Stimulated activated CD4-positive, alpha-beta T cell treated with anti-CD3 and anti-CD28 coated beads, Interleukin-1b, Interleukin-23, amount 100 ng/mL, for 24 hours (primary cell): ENCODE data around the gene WRAP53.
A peak's percentile ranks its signal among the peaks of the same experiment; 100 is the strongest.

Experiments
- DNase-seq, 4 experiments: peaks; one replicate each; pipeline ENCODE4 v3.0.0-alpha.2; 2020; ENCODE audit warnings: low read depth in 4 of 4, low spot score in 1 of 4

WRAP53 gene

GRCh38 chr17:7707858-7708750, 19.8 kb downstream of the WRAP53 start:
- DNase-seq: no peak

DNA sequence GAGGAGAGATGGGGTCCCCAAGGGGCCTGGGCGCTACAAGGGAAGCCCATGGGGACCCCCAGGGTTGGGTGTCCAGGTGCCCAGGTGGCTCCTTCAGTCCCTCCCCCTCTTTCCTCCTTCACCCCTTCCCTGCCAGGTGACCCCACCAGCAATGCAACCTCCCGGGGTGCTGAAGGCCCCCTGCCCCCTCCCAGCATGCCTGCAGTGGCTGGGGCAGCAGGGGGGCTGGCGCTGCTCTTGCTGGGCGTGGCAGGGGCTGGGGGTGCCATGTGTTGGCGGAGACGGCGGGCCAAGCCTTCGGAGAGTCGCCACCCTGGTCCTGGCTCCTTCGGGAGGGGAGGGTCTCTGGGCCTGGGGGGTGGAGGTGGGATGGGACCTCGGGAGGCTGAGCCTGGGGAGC, 20.8 kb downstream of the WRAP53 start:
- no peak for DNase-seq

- DNase-seq: no peak
These were observed 22.0 kb downstream of the WRAP53 start for GRCh38 chr17:7710301-7710700.

DNA sequence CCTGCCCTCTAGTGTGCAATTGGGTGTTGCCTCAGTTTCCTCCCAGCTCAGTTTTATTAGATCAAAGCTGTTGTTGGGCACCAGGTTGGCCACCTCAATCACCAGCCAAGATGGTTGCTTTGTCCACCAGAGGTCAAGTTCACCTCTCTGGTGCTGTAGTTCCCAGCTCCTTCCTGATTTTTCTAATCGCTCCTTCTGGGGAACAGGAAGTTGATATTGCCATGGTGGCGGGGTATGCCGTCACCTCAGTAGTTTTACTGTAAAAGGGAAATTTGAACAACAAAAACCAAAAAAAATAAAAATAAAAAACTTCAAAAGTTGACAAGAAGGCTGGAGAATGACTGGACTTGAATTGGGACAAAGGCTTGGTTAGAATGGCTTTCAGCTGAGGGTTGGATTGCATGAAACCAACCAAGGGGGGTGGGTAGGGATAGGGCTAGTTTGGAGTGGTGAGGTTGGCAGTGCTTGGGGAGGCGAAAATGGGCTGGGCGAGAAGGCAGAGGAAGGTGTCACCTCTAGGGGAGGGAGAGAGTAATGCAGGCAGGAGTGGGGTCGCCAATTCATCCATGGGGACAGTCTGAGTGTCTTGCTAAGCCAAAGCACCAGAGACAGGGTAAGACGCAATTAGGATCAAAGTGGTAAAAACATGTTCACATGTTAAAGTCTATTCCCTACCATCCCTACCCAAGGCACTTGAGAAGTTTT, 22.9 kb downstream of the WRAP53 start:
- DNase-seq: no peak

DNA sequence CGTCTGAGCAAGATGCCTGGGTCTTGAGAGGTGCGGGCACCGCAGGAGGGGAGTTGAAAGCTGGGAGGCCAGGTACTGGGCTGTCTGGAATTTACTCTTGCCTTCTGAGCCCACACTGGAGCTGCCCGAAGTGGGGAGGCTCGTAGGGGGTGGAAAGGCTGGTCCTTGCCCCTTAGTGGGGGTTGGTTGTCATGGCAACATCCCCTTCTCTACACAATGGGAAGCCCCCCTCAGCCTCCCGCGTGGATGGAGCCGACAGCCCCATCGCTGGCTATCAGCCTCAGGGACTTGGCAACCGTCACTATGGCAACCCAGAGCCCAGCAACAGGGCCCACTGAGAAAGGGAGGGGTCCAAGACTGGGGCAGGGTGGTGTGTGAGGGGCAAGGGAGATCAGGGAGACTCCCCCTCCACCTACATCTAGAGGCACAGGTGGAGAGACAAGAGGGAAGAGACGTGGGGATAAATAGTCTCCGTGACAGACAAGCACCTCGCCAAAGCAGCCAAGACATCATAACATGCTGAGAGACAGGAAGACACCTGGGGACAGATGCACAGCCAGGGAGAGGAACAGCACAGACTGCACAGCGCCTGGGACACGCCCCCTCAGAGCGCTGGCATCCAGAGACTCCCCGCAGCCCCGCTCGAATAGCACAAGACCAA, 24.0 kb downstream of the WRAP53 start:
- no peak for DNase-seq

- no peak for DNase-seq
These were observed 25.5 kb downstream of the WRAP53 start for GRCh38 chr17:7713782-7714181.

GRCh38 chr17:7714721-7715594, 26.7 kb downstream of the WRAP53 start:
- no peak for DNase-seq

DNA sequence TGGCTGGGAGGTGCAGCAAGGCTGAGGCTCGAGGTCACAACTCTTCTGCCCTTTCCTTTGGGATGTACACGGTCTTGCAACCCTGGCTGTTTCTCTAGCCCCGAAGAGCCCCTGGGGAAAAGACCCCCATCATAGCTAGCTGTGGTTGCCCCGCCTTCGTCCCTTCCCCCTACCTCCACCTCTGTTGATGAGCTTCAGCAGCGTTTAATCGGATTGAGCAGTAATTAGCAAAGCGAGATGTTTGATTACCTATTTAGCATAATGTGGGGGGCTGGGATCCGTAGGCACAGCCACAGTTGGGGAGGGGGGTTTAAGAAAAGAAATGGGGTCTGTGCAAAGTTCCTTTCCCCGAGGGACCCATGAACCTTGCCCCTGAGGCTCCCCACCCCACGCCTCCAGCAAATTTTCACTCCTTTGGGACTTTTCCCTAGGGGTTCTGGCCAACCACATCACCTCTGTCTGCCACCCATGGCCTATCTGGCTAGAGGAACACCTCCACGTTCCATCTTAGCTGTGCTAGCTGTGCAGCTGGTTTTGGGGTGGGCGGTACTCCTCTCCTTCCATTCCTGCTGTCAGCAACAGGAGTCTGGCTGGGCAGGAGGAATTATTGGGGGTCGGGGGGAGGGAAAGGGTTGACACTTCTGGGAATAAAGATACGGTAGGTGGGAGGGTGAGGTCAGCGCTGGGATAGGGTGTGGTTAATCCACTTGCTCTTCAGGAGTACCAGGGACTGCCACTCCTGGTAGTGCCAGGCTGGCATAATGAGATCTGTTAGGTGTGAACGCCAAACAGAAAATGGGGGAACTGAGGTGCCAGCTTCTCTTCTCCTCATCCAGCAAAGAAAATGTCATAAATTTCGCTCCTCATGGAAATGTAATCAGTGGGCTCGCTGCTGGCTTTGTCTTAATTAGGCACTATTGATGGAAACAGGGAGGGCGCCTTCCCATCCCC, 27.9 kb downstream of the WRAP53 start:
- no peak for DNase-seq

DNA sequence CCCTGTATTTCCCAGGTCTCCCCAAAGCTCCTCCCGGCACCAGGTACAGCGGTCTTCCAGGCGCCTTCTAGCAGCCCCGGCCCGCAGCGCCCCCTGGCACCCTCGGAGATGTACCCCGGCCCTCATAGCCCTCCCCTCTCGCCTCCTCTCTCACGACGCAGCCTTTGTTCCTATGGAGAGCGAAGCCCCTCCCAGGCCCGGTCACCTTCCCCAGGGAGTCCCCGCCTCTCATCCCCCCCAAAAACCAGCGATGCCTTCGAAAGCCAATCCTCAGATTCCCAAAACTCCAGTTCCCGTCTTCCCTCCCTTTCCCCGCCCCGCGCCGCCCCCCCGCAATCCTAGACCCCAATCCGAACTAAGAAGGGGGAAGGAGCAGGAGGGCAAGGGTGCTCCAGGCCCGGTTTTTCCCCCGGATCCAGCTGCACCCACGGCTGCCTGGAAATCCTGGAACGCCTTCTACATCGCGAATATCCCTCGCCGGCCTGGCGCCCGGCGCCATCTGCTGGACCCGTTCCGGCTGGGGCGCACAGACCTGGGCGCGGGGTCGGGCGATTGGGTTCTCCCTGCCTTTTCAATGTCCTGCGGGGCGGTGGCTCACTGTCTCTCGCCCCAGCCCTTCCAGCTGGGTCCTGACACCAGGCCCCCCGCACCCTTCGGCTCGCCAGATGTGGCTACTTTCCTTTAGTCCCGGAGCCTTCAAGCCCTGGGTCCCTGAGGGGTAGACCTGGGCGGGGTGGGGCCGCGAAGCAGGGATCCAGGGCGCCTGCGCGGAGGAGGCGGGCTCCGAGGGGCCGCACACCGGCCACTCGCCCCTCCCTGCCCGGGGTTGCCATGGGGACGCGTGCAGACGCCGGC, 28.9 kb downstream of the WRAP53 start, which contains the start of gene DNAH2:
Gene DNAH2 (plus strand): TSS at position 844 of the 855 bp plus-strand sequence. CDS start 1,991 bp downstream, outside the sequence.
- DNase-seq: peak in 2 of 4 experiments; percentile 35 to 41

DNA sequence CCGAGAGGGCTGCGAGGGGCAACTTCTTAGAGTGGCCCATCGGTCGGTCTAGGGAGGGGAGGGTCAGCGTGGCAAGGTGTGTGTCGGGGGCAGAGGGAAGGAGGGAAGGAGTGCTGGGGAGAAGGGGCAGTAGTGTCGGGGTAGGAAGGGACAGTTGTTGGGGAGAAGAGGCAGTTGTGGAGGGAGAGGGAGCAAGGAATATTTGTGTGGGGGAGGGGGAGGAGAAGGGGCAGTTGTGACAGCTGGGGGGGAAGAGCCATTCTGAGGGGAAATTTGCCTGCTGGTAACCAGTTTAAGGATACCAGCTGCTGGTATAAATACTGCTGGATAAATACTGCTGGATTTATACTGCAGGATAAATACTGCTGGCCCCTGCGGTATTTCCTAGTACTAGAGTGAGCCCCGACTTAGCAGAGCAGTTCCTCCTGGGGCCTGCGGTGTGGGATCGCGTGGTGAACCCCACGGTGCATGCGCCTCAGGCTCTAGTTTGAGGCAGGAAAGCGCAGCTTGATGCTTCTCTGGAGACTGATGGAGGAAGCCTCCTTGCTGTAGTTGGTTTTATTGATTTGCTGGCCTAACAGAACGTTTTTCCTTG, 29.6 kb downstream of the WRAP53 start:
- DNase-seq: no peak

DNA sequence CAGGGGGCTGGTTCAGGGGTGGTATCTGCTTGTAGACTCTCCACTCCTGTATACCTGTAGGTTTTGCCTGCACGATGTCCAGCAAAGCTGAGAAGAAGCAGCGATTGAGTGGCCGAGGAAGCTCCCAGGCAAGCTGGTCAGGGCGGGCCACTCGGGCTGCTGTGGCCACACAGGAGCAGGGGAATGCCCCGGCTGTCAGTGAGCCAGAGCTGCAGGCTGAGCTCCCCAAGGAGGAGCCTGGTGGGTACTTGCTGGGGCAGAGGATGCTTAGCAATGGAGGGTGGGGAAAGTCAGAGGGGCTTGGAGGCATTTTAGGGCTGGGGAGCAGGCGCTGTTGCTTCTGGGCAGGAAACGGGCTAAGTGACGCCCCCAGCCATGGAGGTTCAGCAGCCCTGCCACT, 31.4 kb downstream of the WRAP53 start:
- no peak for DNase-seq

GRCh38 chr17:7720125-7720524, 31.8 kb downstream of the WRAP53 start:
- DNase-seq: no peak

GRCh38 chr17:7721612-7722011, 33.3 kb downstream of the WRAP53 start:
- DNase-seq: no peak

DNA sequence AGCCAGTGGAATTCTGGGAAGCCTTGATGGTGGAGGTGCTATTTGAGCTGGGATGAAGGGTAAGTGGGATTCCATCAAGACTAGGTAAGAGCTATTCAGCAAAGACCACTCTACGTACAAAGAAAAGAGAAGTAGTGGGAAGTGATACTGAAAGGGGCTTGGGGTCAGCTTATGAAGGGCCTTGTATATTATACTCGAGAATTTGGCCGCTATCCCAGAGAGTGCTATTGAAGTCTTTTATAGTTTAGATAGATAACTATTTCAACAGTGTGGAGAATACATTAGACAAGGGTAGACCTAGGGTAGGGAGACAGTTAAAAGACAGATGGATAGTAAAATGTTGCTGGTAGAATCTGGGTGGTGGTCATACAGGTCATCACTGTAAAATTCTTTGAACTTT, 39.6 kb downstream of the WRAP53 start:
- no peak for DNase-seq

DNA sequence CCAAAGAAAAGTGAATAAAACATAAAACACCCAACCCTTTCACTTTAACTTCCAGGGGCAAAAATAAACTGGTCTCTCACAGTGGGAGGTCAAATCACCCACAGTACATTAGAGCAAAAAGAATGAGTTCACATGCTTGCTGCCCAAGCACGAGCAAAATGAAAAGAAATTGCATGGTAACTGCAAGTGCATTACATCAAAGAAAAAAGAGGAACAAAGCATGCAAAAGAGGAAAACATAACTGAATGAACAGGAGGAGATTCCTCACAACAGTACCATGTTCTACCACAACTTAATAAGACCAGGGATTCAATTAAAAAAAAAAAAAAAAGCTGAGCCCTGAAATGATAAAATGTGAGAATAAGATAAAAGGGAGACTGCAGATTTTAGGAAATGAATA, 41.5 kb downstream of the WRAP53 start:
- no peak for DNase-seq

DNA sequence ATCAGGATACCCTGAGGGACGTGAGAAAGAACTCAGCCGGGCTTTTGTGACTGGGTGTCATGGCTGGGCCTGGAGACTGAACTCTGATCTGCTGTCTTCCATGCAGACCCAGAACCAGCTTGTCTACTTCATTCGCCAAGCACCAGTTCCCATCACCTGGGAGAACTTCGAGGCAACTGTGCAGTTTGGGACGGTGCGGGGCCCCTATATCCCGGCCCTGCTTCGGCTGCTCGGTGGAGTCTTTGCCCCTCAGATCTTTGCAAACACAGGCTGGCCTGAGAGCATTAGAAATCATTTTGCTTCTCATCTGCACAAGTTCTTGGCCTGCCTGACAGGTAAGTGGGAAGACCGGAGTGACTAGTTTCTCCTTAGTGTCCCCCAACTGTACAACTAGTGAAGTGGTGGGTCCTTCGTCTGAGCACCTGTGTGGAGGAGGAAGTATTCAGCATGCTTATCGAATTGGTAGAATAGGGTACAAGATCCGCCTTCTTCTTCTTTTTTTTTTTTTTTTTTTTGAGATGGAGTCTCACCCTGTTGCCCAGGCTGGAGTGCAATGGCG, 44.8 kb downstream of the WRAP53 start:
- DNase-seq: no peak

GRCh38 chr17:7737601-7738000, 49.3 kb downstream of the WRAP53 start:
- DNase-seq: no peak

- no peak for DNase-seq
These were observed 51.5 kb downstream of the WRAP53 start for GRCh38 chr17:7739746-7740145.
